NK-92 (cell line): ENCODE measurements around the gene DPH3.

ENCODE experiments used
- DNase-seq: peaks from one replicate; lab custom pipeline; 2025; ENCODE audit not compliant: unreplicated experiment; lab: John Stamatoyannopoulos, UW

Gene DPH3

GRCh38 chr3:16236856-16237393 is 27.8 kb downstream of the DPH3 start:
- no peak for DNase-seq

- DNase-seq = no peak
Observed at GRCh38 chr3:16236030-16236639, 28.6 kb downstream of the DPH3 start.

GRCh38 chr3:16234281-16234680 is 30.5 kb downstream of the DPH3 start:
- DNase-seq = no peak

- DNase-seq = no peak
Observed at GRCh38 chr3:16233806-16234205, 30.9 kb downstream of the DPH3 start.

- DNase-seq = no peak
Observed at GRCh38 chr3:16231983-16232382, 32.8 kb downstream of the DPH3 start.

GRCh38 chr3:16229681-16230080 is 35.1 kb downstream of the DPH3 start:
- no peak for DNase-seq

- DNase-seq = no peak
Observed at GRCh38 chr3:16227566-16227965, 37.2 kb downstream of the DPH3 start.

GRCh38 chr3:16224325-16224724 is 40.4 kb downstream of the DPH3 start:
- no peak for DNase-seq

GRCh38 chr3:16222547-16222946 is 42.2 kb downstream of the DPH3 start:
- no peak for DNase-seq

GRCh38 chr3:16221990-16222389 is 42.8 kb downstream of the DPH3 start:
- DNase-seq = no peak

- DNase-seq = no peak
Observed at GRCh38 chr3:16219777-16220176, 45.0 kb downstream of the DPH3 start.

- DNase-seq = no peak
Observed at GRCh38 chr3:16216373-16216935, 48.3 kb downstream of the DPH3 start.

- DNase-seq = no peak
Observed at GRCh38 chr3:16214366-16214765, 50.4 kb downstream of the DPH3 start.

GRCh38 chr3:16211176-16211904 is 53.4 kb downstream of the DPH3 start:
- no peak for DNase-seq
